ENCODE data around the gene C2CD5. TPM values are rescaled to one million over a fixed set of nuclear protein-coding genes. Genes with fewer than 3 reads are reported as not detected.

Gene C2CD5
- 38.0 TPM for total RNA-seq
- long read RNA-seq, full-length matches to known transcripts: 9 of 26 reads
- long read RNA-seq, partial matches to known transcripts: 16 of 26 reads
- long read RNA-seq, other reads (novel, unspliced or antisense): 1 of 26 reads

- peak within 1 kb of the TSS; percentile 75 for H3K4me3 ChIP-seq
- TF ChIP-seq CTCF (IDR thresholded peaks at IDR 0.05): no peak
- ATAC-seq (peak; percentile 95), DNase-seq (peak; percentile 97)
- no peaks in the 10 kb centered on the region for H3K36me3 ChIP-seq
- no peaks in the 10 kb centered on the region for H3K9me3 ChIP-seq
- peak within 1 kb of the TSS; percentile 97 for H3K27ac ChIP-seq
- H3K27me3 ChIP-seq: no peaks in the 10 kb centered on the region
- intact Hi-C loops (cut with DNase I): no loop called here
- peaks cover 30% of the 10 kb centered on the region for H3K4me1 ChIP-seq
Observed at GRCh38 chr12:22544038-22544979, at the start of gene C2CD5. TSS of gene C2CD5 (minus strand) at chr12:22544542. CDS start at chr12:22544150, 392 bp downstream.

- no peak for TF ChIP-seq CTCF (IDR thresholded peaks at IDR 0.05)
Observed at GRCh38 chr12:22593864-22594263, 49.5 kb upstream of the C2CD5 start.

GRCh38 chr12:22588817-22589216 lies 44.5 kb upstream of the C2CD5 start:
- H3K27ac ChIP-seq: no peak overlapping the region
- intact Hi-C loops (cut with DNase I): no loop called here
- no peaks in the 10 kb centered on the region for H3K9me3 ChIP-seq
- no peak for TF ChIP-seq CTCF (IDR thresholded peaks at IDR 0.05)
- peak; percentile 59 for ATAC-seq
- no peaks in the 10 kb centered on the region for H3K36me3 ChIP-seq
- H3K4me3 ChIP-seq: no peak overlapping the region
- H3K27me3 ChIP-seq: no peaks in the 10 kb centered on the region
- DNase-seq: no peak
- H3K4me1 ChIP-seq: no peaks in the 10 kb centered on the region

More at GRCh38 chr12:22593864-22594263, 49.5 kb upstream of the C2CD5 start:
- Histone ChIP-seq H3K4me3 (no peak overlapping the region), H3K27me3 (no peaks in the 10 kb centered on the region), H3K9me3 (no peaks in the 10 kb centered on the region), H3K36me3 (no peaks in the 10 kb centered on the region), H3K4me1 (no peaks in the 10 kb centered on the region), H3K27ac (no peak overlapping the region)
- DNase-seq (no peak), ATAC-seq (no peak)
- intact Hi-C loops (cut with DNase I): no loop called here

GRCh38 chr12:22578328-22578727 lies 34.0 kb upstream of the C2CD5 start:
- DNase-seq (no peak), ATAC-seq (no peak)
- intact Hi-C loops (cut with DNase I): no loop called here
- TF ChIP-seq CTCF (IDR thresholded peaks at IDR 0.05): no peak
- no peaks in the 10 kb centered on the region for H3K27me3 ChIP-seq
- H3K4me1 ChIP-seq: no peaks in the 10 kb centered on the region
- H3K27ac ChIP-seq: no peak overlapping the region
- no peaks in the 10 kb centered on the region for H3K36me3 ChIP-seq
- H3K9me3 ChIP-seq: no peaks in the 10 kb centered on the region
- no peak overlapping the region for H3K4me3 ChIP-seq

- DNase-seq (no peak), ATAC-seq (no peak)
- Histone ChIP-seq H3K9me3 (no peaks in the 10 kb centered on the region), H3K4me1 (no peaks in the 10 kb centered on the region), H3K27me3 (no peaks in the 10 kb centered on the region), H3K4me3 (no peak overlapping the region), H3K27ac (no peak overlapping the region), H3K36me3 (no peaks in the 10 kb centered on the region)
- intact Hi-C loops (cut with DNase I): no loop called here
- no peak for TF ChIP-seq CTCF (IDR thresholded peaks at IDR 0.05)
Observed at GRCh38 chr12:22577667-22578066, 33.3 kb upstream of the C2CD5 start.

Data from upper lobe of right lung (tissue), 1 donor.